GM18873 (cell line): ENCODE measurements around the gene NFIB.

ENCODE experiments used
- ATAC-seq: cut with Tn5 transposase; IDR thresholded peaks from one replicate; pipeline ENCODE4 v1.9.1; 2021; ENCODE audit warnings: mild to moderate bottlenecking, moderate library complexity, moderate number of reproducible peaks; ENCODE audit not compliant: unreplicated experiment, low FRiP score

The NFIB gene

GRCh38 chr9:14221558-14221957, 92.4 kb downstream of the NFIB start:
- ATAC-seq: no peak

DNA sequence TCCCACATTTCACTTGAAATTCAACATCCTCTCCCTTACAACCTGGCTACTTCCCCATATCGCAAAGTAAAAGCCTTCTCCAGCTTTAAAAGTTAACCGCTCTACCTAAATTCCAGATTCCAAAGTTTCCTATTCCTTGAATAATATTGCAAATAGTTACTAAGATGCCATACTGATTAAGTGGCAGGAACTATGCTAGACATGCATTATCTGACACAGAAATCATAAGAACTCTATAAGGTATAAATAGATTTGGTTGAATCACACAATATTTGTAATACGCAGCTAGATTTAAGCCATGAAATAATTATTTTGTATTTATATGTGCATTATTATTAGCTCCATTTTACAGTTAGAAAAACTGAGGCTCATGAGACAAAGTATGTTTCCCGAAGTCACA, 92.8 kb downstream of the NFIB start:
- ATAC-seq: no peak

DNA sequence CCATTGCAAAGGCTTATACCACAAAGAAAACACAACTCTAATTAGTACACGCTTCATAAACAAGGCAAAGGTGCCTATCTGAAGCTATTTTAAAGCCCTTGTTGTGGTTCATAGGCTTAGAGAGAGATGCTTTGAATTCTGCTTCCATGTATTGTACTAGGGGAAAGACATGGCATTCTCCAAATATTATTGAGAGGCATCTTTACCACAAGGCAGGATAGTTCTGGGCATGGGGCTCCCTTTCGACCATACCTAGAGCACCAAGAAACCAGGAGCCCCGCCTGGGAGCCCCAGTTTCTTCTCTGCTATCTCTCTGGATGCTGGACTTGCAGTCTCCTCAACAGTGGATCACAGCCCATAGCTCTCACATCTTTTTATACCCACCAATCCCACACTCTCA, 93.7 kb downstream of the NFIB start:
- ATAC-seq: no peak

DNA sequence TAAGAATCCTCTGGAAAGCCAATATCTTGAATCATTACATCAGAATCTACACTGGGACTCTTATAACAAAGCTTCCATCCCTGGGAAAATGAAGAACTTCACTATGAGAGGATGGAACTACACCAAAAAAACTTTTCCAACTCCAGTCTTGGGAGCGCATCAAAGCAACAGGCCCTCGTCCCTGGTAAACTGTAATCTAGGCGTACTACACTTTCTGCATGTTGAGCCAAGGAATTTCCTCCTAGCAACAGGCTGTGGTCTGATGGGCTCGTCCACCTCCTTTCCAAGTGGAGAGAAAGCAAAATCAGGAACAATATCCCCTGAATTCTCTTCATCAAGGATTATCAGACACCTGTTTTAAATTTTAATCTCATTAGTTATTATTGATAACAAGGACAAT, 94.1 kb downstream of the NFIB start:
- no peak for ATAC-seq

DNA sequence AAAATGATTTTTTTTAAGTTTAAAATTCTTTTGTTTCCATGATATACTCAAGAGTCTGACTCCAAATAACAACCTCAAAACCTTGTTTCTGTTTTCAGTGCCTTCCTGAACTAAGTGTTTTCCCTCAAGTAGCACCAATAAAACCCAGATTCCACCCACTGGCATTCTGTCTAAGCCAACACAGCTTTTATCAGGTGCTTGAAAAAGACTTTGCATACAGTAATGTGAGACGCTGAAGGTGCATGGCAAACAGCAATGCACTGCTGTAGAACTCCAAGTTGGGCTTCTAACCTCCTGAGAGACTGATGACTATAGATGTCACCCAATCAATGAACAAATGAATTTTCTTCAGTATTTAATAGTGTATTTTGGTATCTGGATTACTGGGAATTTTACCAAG, 95.7 kb downstream of the NFIB start:
- ATAC-seq: no peak

- no peak for ATAC-seq
These were observed 97.2 kb downstream of the NFIB start for GRCh38 chr9:14216612-14217194.

DNA sequence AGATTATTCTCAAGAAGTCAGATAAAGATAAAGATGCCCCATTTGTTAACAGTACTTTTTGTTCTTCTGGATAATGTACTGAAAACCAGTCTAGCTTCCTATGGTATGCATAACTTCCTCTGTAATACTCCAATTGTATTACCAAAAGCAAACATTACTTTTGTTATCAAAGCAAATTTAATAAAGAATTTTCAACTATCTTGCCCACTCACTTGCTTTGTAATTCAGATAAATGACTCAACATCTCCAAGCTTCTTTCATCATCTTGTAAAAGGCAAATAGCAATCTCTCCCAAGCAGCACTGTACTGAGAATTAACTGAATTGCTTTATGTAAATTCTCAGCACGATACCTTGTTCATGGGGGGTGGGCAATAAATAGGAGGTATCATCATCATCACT, 98.3 kb downstream of the NFIB start:
- no peak for ATAC-seq

GRCh38 chr9:14214693-14215092, 99.2 kb downstream of the NFIB start:
- no peak for ATAC-seq

DNA sequence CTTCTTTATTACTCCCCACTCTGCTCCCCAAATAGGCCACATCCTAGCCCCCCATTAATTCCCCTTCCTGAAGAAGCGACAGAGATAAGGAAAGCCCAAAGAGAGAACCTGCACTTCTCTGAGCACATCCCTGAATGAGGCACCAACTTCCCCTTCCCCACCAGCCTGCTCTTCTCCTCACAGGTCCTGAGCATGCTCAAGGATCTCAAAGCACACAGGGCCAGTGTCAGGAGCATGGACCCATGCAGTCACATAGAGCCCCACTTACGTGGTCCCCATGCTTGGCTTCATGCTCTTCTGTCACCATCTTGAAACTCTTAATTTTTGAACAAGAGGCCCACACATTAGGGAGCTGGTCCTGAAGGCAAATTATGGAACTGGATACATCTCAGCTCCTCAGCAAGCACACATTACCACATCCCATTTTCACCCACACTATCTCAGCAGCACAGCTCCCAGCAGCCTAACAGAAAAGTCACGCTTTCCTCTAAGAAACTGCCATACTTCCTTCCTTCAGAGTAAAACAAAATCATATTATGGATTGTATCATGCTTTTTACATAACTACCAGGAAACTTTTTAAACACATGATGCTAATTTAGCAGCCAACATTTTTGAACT, 99.8 kb downstream of the NFIB start:
- ATAC-seq: no peak

DNA sequence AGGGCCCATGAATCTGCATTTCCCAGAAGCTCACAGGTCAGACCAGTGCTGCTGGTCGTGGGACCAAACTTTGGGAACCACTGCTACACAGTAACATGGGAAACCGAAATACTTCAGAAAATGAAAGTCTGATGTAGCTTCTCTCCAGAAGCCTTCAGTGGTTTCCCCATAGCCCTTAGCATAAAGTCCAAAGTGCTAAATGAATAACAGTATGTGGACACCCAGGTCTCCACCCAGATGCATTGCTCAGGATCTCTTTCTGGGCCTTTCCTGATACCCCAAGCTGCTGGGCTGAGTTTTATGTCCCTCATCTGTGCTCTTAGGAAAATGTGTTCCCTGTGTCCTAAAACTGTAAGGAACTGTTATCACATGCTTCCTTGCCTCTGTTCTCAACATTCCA, 100.4 kb downstream of the NFIB start:
- no peak for ATAC-seq

- ATAC-seq: no peak
These were observed 101.1 kb downstream of the NFIB start for GRCh38 chr9:14212697-14213420.

- ATAC-seq: no peak
These were observed 101.9 kb downstream of the NFIB start for GRCh38 chr9:14212077-14212476.

DNA sequence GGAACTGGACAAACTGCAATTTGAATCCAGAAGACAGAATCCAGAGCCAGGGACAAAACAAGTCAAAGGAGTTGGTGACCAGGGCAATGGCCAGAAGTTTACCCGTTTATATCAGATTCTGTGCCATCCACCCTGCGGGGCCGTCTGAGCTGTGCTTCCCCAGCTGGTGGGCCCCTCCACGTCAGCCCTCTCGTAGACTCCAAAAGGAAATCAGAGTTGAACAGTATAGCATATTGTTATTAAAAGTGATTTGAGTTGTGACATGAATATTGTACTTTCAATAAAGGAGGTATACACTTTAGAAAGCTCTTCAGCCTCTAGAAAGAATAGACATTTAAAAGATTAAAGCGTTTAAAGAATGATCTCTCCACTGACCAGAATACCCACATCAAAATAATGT, 102.4 kb downstream of the NFIB start:
- ATAC-seq: no peak

GRCh38 chr9:14210428-14210827, 103.5 kb downstream of the NFIB start:
- ATAC-seq: no peak

DNA sequence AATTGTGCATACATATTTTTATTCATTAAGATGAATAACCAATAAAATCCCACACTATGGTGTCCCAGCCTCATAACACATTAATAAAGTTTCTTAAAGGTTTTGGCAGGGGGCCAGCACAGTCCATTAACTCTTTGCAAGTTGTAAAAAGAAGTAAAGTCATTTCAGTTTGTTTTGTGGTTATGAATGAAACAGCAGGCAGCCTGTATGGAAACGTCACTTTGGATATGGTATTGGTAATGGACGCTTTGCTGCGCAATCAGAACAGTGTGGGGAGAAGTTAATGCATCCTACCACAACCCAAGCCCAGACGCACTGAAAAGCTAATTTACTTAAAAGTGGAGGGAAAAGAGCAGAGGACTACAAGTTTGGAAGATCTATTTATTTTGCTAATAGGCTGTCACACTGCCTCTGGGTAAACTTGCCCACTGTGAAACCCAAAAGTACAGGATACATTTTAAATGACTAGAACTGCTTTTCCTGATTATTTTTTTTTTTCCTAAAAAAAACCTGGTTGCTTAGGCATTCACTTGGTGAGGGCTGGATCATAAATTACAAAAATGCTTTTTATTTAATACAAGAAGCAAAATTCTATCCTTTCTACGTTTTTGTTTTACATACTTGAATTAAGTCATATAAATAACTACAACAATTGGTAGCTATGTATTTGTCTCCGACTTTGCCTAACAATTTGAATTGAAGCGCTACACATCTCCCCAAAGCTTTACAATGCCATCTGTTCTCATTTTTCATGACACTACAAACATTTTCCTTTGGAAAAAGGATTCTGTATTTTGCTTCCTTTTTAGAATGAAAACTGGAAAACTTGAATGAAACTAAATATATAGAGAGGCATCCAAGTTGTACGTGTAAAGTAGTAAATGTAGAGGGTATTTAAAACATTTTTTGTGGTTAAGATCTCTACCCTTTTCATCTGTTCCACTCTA, 104.3 kb downstream of the NFIB start:
- no peak for ATAC-seq

GRCh38 chr9:14207352-14207995, 106.5 kb downstream of the NFIB start:
- no peak for ATAC-seq

- no peak for ATAC-seq
These were observed 108.5 kb downstream of the NFIB start for GRCh38 chr9:14205463-14205862.

GRCh38 chr9:14203356-14204056, 110.4 kb downstream of the NFIB start:
- no peak for ATAC-seq

- ATAC-seq: no peak
These were observed 115.0 kb downstream of the NFIB start for GRCh38 chr9:14198841-14199455.
